ENCODE data around the gene CLDN2. TPM values are rescaled to one million over a fixed set of nuclear protein-coding genes. Genes with fewer than 3 reads are reported as not detected.
A peak's percentile ranks its signal among the peaks of the same experiment; 100 is the strongest.
"Not testable (repeated sequence)": the region's sequence is repeated elsewhere in the genome, so short reads cannot be mapped to it uniquely, and the experiment has no call there.

CLDN2 gene
- total RNA-seq, 1 donor from 2014 or later, result not detected

GRCh38 chrX:106959901-106960300, 39.7 kb downstream of the CLDN2 start:
- peak; percentile 5 for DNase-seq (ENCODE audit: low spot score)

GRCh38 chrX:106963111-106963510, 42.9 kb downstream of the CLDN2 start:
- DNase-seq (ENCODE audit: low spot score), result no peak

DNA sequence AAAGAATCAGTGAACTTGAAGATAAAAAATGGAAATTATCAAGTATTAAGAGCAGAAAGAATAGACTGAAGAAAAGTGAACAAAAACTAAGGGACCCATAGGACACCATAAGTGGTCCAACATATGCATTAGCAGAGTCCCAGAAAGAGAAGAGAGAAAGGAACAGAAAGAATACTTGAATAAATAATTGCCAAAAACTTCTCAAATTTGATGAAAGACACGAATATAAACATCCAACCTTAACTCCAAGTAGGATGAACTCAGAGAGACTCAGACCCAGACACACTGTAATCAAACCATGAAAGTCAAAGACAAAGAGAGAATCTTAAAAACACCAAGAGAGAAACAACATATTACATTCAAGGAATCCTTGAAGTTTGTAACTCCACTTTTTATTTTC, 44.1 kb downstream of the CLDN2 start:
- no peak for DNase-seq (ENCODE audit: low spot score)

DNA sequence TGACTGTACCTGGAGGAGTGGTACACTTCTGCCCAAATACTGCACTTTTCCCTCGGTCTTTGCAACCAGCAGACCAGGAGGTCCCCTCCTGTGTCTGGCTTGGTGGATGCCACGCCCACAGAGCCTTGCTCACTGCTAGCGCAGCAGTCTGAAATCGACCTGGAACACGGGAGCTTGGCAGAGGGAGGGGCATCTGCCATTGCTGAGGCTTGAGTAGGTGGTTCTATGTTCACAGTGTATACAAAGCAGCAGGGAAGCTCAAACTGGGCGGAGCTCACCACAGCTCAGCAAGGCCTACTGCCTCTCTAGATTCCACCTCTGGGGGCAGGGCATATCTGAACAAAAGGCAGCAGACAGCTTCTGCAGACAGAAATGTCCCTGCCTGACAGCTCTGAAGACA, 46.3 kb downstream of the CLDN2 start:
- DNase-seq (ENCODE audit: low spot score), result not testable (repeated sequence)

GRCh38 chrX:106972896-106973295, 52.7 kb downstream of the CLDN2 start:
- no peak for DNase-seq (ENCODE audit: low spot score)

DNA sequence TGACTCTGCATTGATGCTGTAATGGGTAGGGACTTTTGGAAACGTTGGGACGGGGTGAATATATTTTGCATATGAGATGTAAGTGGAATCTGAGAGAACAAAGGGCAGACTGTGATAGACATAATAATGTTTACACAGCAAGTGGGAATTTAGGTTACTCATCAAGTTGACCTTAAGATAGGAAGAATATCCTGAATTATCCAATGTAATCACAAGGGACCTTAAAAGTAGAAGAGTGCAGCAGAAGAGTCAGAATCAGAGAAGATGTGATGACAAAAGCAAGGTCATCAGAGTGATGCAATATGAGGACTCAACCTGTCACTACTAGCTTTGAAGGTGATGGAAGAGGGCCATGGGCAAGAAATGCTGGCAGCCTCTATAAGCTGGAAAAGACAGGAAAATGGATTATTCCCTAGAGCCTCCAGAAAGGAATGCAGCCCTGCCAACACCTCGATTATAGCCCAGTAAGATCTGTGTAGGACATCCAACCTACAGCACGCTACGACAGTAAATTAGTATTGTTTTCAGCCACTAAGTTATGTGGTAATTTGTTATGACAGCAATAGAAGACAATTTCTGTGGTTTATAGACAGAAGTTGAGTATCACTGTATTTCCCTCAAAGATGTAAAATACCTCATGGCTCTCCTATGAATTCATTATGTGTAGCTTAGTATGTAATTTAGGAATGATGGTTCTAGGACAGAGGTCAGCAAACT, 53.4 kb downstream of the CLDN2 start:
- no peak for DNase-seq (ENCODE audit: low spot score)

DNA sequence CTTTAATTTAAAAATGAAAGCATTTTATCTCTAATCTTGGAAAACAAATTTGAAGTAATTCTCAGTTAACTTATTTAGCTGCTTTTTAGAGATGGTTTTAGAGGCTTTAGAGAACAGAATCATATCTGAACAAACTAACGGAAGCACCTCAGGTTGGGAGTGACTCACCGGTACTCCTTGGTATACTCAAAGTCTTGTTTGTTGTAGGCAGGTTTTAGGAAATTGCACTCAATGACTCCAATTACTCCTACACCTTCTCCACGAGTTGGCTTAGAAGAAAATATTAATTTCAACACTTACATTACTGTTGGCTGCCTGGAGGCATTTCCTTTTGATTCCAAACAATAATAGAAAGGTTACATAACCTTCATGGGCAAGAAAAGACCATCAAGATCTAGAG, 56.2 kb downstream of the CLDN2 start:
- DNase-seq (ENCODE audit: low spot score), result no peak

Other genes starting within 250 kb of the CLDN2 start
- gene RNF128, start 193.7 kb upstream of the CLDN2 start, total RNA-seq (ENCODE audit: insufficient read depth, low replicate concordance), result 7.9 TPM
- gene TBC1D8B, start 117.7 kb upstream of the CLDN2 start, total RNA-seq (ENCODE audit: insufficient read depth, low replicate concordance), result 21.7 TPM
- gene RIPPLY1, start 17.1 kb upstream of the CLDN2 start, total RNA-seq (ENCODE audit: insufficient read depth, low replicate concordance), result not detected
- 50.6 TPM for gene MORC4, start 79.8 kb downstream of the CLDN2 start, total RNA-seq (ENCODE audit: insufficient read depth, low replicate concordance)
- 27.2 TPM for gene RBM41, start 198.4 kb downstream of the CLDN2 start, total RNA-seq (ENCODE audit: insufficient read depth, low replicate concordance)

All from umbilical cord (tissue), 2 donors.